A549 (cell line): ENCODE data around the gene GNAS-AS1. TPM values are rescaled to one million over a fixed set of nuclear protein-coding genes. Genes with fewer than 3 reads are reported as not detected.

Experiments used
- ATAC-seq, 2 experiments: fragments of 200-7000 bp in 1 of 2; fragments of >200 bp in 1 of 2; cut with Nextera tagmentation in 1 of 2; cut with Tn5 transposase in 1 of 2; 3 replicates each; pipeline versions ENCODE4 v1.8.0 to v1.9.1; 2018 to 2020; ENCODE audit warnings: mild to moderate bottlenecking in 1 of 2, moderate library complexity in 1 of 2
- CTCF ChIA-PET: fragments of 300-600 bp; sonication (Branson Sonifier 250); formaldehyde crosslinking; extraction: SDS; loops from one replicate; lab custom pipeline; 2021; ENCODE audit warnings: antibody characterized with exemption, inconsistent platforms; lab: Yijun Ruan, JAX
- POLR2A ChIA-PET: fragments of 350-600 bp; formaldehyde crosslinking; extraction: SDS; loops from one replicate; lab custom pipeline; 2021; ENCODE audit warnings: antibody characterized with exemption, inconsistent platforms; lab: Yijun Ruan, JAX
- DNase-seq, 2 experiments: peaks; one replicate each; pipeline versions ENCODE4 v3.0.0 to v3.0.0-alpha.2; 2011 to 2016; ENCODE audit warnings: low read depth in 1 of 2, low spot score in 1 of 2
- FAIRE-seq: peaks from 2 replicates; lab custom pipeline; 2011; peaks lifted over from hg19 to GRCh38; lab: Jason Lieb, UNC
- H3K27ac ChIP-seq, 2 experiments: fragments of >200 bp; sonication (Bioruptor Twin); formaldehyde crosslinking; 3 replicates each; pipeline ENCODE4 v1.5.1; 2016 to 2017
- H3K4me1 ChIP-seq: fragments of >200 bp; sonication (Bioruptor Twin); formaldehyde crosslinking; 3 replicates; pipeline ENCODE4 v1.6.1; 2016
- H3K4me2 ChIP-seq: fragments of >200 bp; sonication (Bioruptor Twin); formaldehyde crosslinking; 3 replicates; pipeline ENCODE4 v1.6.1; 2016
- H3K4me3 ChIP-seq: fragments of >200 bp; sonication (Bioruptor Twin); formaldehyde crosslinking; 3 replicates; pipeline ENCODE4 v1.5.1; 2016
- H3K9me3 ChIP-seq: fragments of >200 bp; sonication (Bioruptor Twin); formaldehyde crosslinking; 3 replicates; pipeline ENCODE4 v1.6.1; 2016
- CBX2 ChIP-seq: fragments of 200-600 bp; sonication (generic); IDR thresholded peaks from 2 replicates; pipeline ENCODE4 v1.6.1; 2016; ENCODE audit warnings: low read depth, mild to moderate bottlenecking, borderline replicate concordance
- CHD2 ChIP-seq: fragments of 150-350 bp; IDR thresholded peaks from 2 replicates; pipeline ENCODE4 v1.6.1; 2014; ENCODE audit warnings: low read length; ENCODE audit not compliant: partially characterized antibody
- EHMT2 ChIP-seq: fragments of 200-600 bp; sonication (generic); IDR thresholded peaks from 2 replicates; pipeline ENCODE4 v1.6.1; 2016; ENCODE audit warnings: antibody characterized with exemption, low read depth, mild to moderate bottlenecking, moderate library complexity
- EP300 ChIP-seq, 2 experiments: fragments of >200 bp; sonication (Bioruptor Twin); formaldehyde crosslinking; IDR thresholded peaks; 2 replicates in 1 of 2; 3 replicates in 1 of 2; pipeline ENCODE4 v1.6.1; 2016 to 2017
- FOSB ChIP-seq: fragments of 250-450 bp; sonication (Bioruptor Pico); IDR thresholded peaks from 2 replicates; pipeline ENCODE4 v1.5.0; 2020; ENCODE audit warnings: mild to moderate bottlenecking, moderate library complexity
- FOXS1 ChIP-seq: fragments of 250-450 bp; sonication (Bioruptor Pico); IDR thresholded peaks from 2 replicates; pipeline ENCODE4 v1.5.0; 2020; ENCODE audit warnings: mild to moderate bottlenecking, moderate library complexity
- GATA3 ChIP-seq: IDR thresholded peaks from 2 replicates; pipeline ENCODE4 v1.6.1; 2012; ENCODE audit warnings: borderline replicate concordance
- HEYL ChIP-seq: fragments of 250-450 bp; sonication (Bioruptor Pico); IDR thresholded peaks from 2 replicates; pipeline ENCODE4 v1.8.0; 2021; ENCODE audit warnings: mild to moderate bottlenecking, moderate library complexity
- HOXA7 ChIP-seq: fragments of 250-450 bp; sonication (Bioruptor Pico); IDR thresholded peaks from 2 replicates; pipeline ENCODE4 v1.5.0; 2020; ENCODE audit warnings: mild to moderate bottlenecking, moderate library complexity
- HOXB13 ChIP-seq: fragments of 250-450 bp; sonication (Bioruptor Pico); IDR thresholded peaks from 2 replicates; pipeline ENCODE4 v1.5.0; 2020; ENCODE audit warnings: low read depth, mild to moderate bottlenecking, moderate library complexity
- HOXB5 ChIP-seq: fragments of 250-450 bp; sonication (Bioruptor Pico); IDR thresholded peaks from 2 replicates; pipeline ENCODE4 v1.5.0; 2020; ENCODE audit warnings: mild to moderate bottlenecking, moderate library complexity
- KDM1A ChIP-seq: fragments of 200-600 bp; sonication (generic); IDR thresholded peaks from 2 replicates; pipeline ENCODE4 v1.6.1; 2016; ENCODE audit warnings: low read depth, mild to moderate bottlenecking
- KDM5A ChIP-seq: fragments of 200-600 bp; sonication (generic); IDR thresholded peaks from 2 replicates; pipeline ENCODE4 v1.6.1; 2016; ENCODE audit warnings: antibody characterized with exemption, mild to moderate bottlenecking
- NFE2L2 ChIP-seq: fragments of 150-350 bp; conservative IDR thresholded peaks from 2 replicates; pipeline ENCODE4 v1.6.1; 2014; ENCODE audit warnings: low read length
- NR3C1 ChIP-seq: fragments of >200 bp; sonication (Bioruptor Twin); formaldehyde crosslinking; IDR thresholded peaks from 3 replicates; pipeline ENCODE4 v1.6.1; 2017
- PBX3 ChIP-seq: IDR thresholded peaks from 2 replicates; pipeline ENCODE4 v1.6.1; 2012
- POLR2A ChIP-seq: IDR thresholded peaks from 2 replicates; pipeline ENCODE4 v1.6.1; 2012; ENCODE audit warnings: mild to moderate bottlenecking, low read length
- RNF2 ChIP-seq: fragments of 200-600 bp; sonication (generic); IDR thresholded peaks from 2 replicates; pipeline ENCODE4 v1.6.1; 2016; ENCODE audit warnings: low read depth, mild to moderate bottlenecking, antibody characterized with exemption, moderate library complexity, borderline replicate concordance
- SREBF2 ChIP-seq: fragments of 450-650 bp; IDR thresholded peaks from 2 replicates; pipeline ENCODE4 v1.6.1; 2014; ENCODE audit warnings: mild to moderate bottlenecking, moderate library complexity
- USF2 ChIP-seq: fragments of 450-650 bp; IDR thresholded peaks from 2 replicates; pipeline ENCODE4 v1.6.1; 2014; ENCODE audit warnings: antibody characterized with exemption
- ZC3H11A ChIP-seq: fragments of 450-650 bp; IDR thresholded peaks from 2 replicates; pipeline ENCODE4 v1.6.1; 2014; ENCODE audit warnings: antibody characterized with exemption, mild to moderate bottlenecking
- ZSCAN20 ChIP-seq: fragments of 250-450 bp; sonication (Bioruptor Pico); IDR thresholded peaks from 2 replicates; pipeline ENCODE4 v1.8.0; 2022; ENCODE audit warnings: mild to moderate bottlenecking, moderate library complexity
- WGBS: methylation state at CpG from one replicate; pipeline ENCODE4 v1.1.6; 2017; ENCODE audit errors: missing lambda C conversion rate; 5-methylcytosine and 5-hydroxymethylcytosine counted together
- polyA plus RNA-seq, 4 experiments: library from polyadenylated mRNA; depleted of rRNA in 3 of 4; stranded (reverse); fragments of >200 nt; fragmentation: RNase III in 1 of 4; extraction: RNeasy Plus Mini Kit Qiagen cat#74134 plus additional on column Dnase treatment in 1 of 4; gene quantifications; 2 replicates in 3 of 4; 3 replicates in 1 of 4; pipeline ENCODE4 v1.2.3, GENCODE V29; 2011 to 2017
- TF ChIP-seq, protein P1 (sequence below): fragments of 250-450 bp; sonication (Bioruptor Pico); IDR thresholded peaks from 2 replicates; pipeline ENCODE4 v1.5.0; 2020; ENCODE audit warnings: low read depth, mild to moderate bottlenecking, moderate library complexity
- TF ChIP-seq, protein P2 (sequence below): fragments of >200 bp; sonication (Bioruptor Twin); formaldehyde crosslinking; IDR thresholded peaks from 3 replicates; pipeline ENCODE4 v1.5.1; 2016
- TF ChIP-seq, protein P3 (sequence below): fragments of 200-600 bp; sonication (generic); IDR thresholded peaks from 2 replicates; pipeline ENCODE4 v1.6.1; 2016; ENCODE audit warnings: antibody characterized with exemption, mild to moderate bottlenecking, moderate library complexity
- TF ChIP-seq, protein P4 (sequence below): fragments of 250-450 bp; sonication (Bioruptor Pico); IDR thresholded peaks from 2 replicates; pipeline ENCODE4 v1.5.0; 2021; ENCODE audit warnings: mild to moderate bottlenecking, moderate library complexity, borderline replicate concordance

Gene GNAS-AS1
- polyA plus RNA-seq, 2 of the 4 experiments (the other 2 are of a cell fraction): not detected

DNA sequence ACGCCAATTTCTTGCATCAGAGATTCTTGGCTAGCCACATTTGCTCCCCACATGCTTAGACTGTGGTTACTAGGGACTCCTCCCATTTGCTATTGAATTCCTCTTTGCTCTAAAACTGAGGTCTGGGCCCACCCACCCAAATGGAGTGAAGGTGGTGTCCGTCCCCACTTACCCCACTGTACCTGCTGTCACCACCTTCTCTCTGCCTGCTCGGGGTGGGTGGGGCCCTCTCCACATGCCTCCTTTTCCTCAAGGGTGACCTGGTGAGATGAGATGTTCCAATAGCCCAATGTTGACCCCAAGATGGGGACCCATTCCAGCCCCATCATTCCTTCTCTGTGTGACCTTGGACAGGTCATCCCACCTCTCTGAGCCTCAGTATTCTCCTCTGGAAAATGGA is 74.6 kb downstream of the GNAS-AS1 start:
- CTCF ChIA-PET: interaction anchor here (1.7 kb wide), 1 partner anchor 13 kb away, joined by 4 read pairs; no protein-coding TSS in a partner anchor
- Histone ChIP-seq H3K4me1 (no peaks in the 10 kb centered on the region), H3K9me3 (peaks cover 3% of the 10 kb centered on the region; the same call in 2 of the 3 replicates), H3K4me3 (no peak overlapping the region), H3K27ac (no peak overlapping the region), H3K4me2 (no peak overlapping the region)
- no peak for ATAC-seq
- TF ChIP-seq HOXB13 (CRISPR knock-in tag) (no peak), HOXA7 (CRISPR knock-in tag) (no peak), ZC3H11A (no peak), FOSB (CRISPR knock-in tag) (no peak), POLR2A (no peak), FOXS1 (no peak), KDM1A (no peak), EHMT2 (no peak), CBX2 (no peak), PBX3 (no peak), ZSCAN20 (CRISPR knock-in tag) (no peak), SREBF2 (no peak)
- TF ChIP-seq, protein P1, sequence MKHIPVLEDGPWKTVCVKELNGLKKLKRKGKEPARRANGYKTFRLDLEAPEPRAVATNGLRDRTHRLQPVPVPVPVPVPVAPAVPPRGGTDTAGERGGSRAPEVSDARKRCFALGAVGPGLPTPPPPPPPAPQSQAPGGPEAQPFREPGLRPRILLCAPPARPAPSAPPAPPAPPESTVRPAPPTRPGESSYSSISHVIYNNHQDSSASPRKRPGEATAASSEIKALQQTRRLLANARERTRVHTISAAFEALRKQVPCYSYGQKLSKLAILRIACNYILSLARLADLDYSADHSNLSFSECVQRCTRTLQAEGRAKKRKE (CRISPR knock-in tag): no peak
- TF ChIP-seq, protein P2, sequence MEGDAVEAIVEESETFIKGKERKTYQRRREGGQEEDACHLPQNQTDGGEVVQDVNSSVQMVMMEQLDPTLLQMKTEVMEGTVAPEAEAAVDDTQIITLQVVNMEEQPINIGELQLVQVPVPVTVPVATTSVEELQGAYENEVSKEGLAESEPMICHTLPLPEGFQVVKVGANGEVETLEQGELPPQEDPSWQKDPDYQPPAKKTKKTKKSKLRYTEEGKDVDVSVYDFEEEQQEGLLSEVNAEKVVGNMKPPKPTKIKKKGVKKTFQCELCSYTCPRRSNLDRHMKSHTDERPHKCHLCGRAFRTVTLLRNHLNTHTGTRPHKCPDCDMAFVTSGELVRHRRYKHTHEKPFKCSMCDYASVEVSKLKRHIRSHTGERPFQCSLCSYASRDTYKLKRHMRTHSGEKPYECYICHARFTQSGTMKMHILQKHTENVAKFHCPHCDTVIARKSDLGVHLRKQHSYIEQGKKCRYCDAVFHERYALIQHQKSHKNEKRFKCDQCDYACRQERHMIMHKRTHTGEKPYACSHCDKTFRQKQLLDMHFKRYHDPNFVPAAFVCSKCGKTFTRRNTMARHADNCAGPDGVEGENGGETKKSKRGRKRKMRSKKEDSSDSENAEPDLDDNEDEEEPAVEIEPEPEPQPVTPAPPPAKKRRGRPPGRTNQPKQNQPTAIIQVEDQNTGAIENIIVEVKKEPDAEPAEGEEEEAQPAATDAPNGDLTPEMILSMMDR: no peak
- no peak for DNase-seq
- 0% methylated on average over 3 of the region's 3 CpGs for WGBS
- POLR2A ChIA-PET: no interaction called here
- no peak for FAIRE-seq

DNA sequence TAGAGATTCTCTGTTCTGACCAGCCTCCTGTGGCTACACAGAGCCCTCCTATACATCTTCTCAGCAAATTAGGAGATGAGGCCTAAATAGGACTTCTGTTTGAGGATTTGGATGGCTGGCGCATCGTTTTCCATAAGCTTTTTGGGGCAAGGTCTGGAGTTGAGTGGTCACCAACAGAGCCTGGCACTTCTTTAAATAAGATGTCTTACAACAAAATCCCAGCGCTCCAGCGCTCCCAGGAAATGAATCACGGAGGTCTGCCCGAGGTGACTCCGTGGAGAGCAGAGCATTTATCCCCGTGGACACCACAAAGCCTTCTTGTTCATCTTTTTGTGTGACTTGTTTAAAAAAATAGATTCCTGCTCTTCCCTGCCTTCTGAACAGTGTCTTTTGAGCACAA is 75.3 kb downstream of the GNAS-AS1 start:
- WGBS: 13% methylated on average over 8 of the region's 8 CpGs
- ATAC-seq (no peak), DNase-seq (no peak), FAIRE-seq (no peak)
- Histone ChIP-seq H3K4me2 (no peak overlapping the region), H3K9me3 (peaks cover 3% of the 10 kb centered on the region; the same call in 2 of the 3 replicates), H3K4me3 (no peak overlapping the region), H3K4me1 (no peaks in the 10 kb centered on the region), H3K27ac (no peak overlapping the region)
- POLR2A ChIA-PET: no interaction called here
- TF ChIP-seq HOXB13 (CRISPR knock-in tag) (no peak), NR3C1 (no peak), FOXS1 (no peak), SREBF2 (no peak), EP300 (IDR thresholded peaks at IDR 0.05) (no peak), CHD2 (no peak), NFE2L2 (no peak), HOXB5 (no peak), FOSB (CRISPR knock-in tag) (no peak), KDM5A (no peak), GATA3 (no peak), USF2 (no peak), EHMT2 (no peak), RNF2 (no peak), HEYL (CRISPR knock-in tag) (no peak)
- TF ChIP-seq, protein P3, sequence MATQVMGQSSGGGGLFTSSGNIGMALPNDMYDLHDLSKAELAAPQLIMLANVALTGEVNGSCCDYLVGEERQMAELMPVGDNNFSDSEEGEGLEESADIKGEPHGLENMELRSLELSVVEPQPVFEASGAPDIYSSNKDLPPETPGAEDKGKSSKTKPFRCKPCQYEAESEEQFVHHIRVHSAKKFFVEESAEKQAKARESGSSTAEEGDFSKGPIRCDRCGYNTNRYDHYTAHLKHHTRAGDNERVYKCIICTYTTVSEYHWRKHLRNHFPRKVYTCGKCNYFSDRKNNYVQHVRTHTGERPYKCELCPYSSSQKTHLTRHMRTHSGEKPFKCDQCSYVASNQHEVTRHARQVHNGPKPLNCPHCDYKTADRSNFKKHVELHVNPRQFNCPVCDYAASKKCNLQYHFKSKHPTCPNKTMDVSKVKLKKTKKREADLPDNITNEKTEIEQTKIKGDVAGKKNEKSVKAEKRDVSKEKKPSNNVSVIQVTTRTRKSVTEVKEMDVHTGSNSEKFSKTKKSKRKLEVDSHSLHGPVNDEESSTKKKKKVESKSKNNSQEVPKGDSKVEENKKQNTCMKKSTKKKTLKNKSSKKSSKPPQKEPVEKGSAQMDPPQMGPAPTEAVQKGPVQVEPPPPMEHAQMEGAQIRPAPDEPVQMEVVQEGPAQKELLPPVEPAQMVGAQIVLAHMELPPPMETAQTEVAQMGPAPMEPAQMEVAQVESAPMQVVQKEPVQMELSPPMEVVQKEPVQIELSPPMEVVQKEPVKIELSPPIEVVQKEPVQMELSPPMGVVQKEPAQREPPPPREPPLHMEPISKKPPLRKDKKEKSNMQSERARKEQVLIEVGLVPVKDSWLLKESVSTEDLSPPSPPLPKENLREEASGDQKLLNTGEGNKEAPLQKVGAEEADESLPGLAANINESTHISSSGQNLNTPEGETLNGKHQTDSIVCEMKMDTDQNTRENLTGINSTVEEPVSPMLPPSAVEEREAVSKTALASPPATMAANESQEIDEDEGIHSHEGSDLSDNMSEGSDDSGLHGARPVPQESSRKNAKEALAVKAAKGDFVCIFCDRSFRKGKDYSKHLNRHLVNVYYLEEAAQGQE: no peak
- TF ChIP-seq, protein P4, sequence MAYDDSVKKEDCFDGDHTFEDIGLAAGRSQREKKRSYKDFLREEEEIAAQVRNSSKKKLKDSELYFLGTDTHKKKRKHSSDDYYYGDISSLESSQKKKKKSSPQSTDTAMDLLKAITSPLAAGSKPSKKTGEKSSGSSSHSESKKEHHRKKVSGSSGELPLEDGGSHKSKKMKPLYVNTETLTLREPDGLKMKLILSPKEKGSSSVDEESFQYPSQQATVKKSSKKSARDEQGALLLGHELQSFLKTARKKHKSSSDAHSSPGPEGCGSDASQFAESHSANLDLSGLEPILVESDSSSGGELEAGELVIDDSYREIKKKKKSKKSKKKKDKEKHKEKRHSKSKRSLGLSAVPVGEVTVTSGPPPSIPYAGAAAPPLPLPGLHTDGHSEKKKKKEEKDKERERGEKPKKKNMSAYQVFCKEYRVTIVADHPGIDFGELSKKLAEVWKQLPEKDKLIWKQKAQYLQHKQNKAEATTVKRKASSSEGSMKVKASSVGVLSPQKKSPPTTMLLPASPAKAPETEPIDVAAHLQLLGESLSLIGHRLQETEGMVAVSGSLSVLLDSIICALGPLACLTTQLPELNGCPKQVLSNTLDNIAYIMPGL: no peak
- CTCF ChIA-PET: no interaction called here
